ENCODE measurements around the gene PTPRU. TPM values are rescaled to one million over a fixed set of nuclear protein-coding genes. Genes with fewer than 3 reads are reported as not detected.
A peak's percentile ranks its signal among the peaks of the same experiment; 100 is the strongest.

Gene PTPRU
- total RNA-seq, 1 donor from 2014 or later: 83.9 TPM

- intact Hi-C loops (cut with DNase I): no loop called here
- DNase-seq (ENCODE audit: low spot score): no peak
These were observed 20.1 kb downstream of the PTPRU start for GRCh38 chr1:29256394-29256793.

GRCh38 chr1:29256979-29257804 lies 20.9 kb downstream of the PTPRU start:
- intact Hi-C loops (cut with DNase I): no loop called here
- ATAC-seq: no peak
- no peak for DNase-seq (ENCODE audit: low spot score)

More at GRCh38 chr1:29256394-29256793, 20.1 kb downstream of the PTPRU start:
- no peak for ATAC-seq

DNA sequence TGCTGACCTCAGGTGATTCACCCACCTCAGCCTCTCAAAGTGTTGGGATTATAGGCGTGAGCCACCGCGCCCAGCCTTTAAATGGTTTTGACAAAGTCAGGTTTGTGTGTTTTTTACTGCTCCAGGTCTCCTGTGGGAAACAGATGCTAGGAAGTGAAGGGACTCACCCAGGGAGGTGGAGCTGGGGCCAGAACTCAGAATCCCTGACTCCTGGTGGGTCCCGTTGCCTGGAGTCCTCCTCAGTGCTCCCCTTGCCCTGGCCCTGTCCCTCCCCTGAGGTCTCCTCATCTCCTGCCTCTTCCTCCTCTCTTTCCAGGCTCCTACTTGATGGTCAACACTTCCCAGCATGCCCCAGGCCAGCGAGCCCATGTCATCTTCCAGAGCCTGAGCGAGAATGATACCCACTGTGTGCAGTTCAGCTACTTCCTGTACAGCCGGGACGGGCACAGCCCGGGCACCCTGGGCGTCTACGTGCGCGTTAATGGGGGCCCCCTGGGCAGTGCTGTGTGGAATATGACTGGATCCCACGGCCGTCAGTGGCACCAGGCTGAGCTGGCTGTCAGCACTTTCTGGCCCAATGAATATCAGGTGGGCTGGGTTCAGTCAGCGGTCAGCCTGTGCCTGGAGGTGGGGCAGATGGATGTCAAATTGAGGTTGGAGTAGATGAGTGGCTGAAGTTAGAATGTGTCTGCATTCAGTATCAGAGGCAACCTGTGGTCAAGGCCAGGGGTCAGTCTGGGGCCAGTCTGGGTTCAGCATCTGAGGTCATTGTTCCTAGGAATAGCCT lies 22.1 kb downstream of the PTPRU start:
- intact Hi-C loops (cut with DNase I): no loop called here
- ATAC-seq (peak; percentile 24), DNase-seq (ENCODE audit: low spot score) (no peak)

GRCh38 chr1:29258976-29259801 lies 22.9 kb downstream of the PTPRU start:
- intact Hi-C loops (cut with DNase I): no loop called here
- ATAC-seq: peak; percentile 44
- DNase-seq (ENCODE audit: low spot score): peak; percentile 61

DNA sequence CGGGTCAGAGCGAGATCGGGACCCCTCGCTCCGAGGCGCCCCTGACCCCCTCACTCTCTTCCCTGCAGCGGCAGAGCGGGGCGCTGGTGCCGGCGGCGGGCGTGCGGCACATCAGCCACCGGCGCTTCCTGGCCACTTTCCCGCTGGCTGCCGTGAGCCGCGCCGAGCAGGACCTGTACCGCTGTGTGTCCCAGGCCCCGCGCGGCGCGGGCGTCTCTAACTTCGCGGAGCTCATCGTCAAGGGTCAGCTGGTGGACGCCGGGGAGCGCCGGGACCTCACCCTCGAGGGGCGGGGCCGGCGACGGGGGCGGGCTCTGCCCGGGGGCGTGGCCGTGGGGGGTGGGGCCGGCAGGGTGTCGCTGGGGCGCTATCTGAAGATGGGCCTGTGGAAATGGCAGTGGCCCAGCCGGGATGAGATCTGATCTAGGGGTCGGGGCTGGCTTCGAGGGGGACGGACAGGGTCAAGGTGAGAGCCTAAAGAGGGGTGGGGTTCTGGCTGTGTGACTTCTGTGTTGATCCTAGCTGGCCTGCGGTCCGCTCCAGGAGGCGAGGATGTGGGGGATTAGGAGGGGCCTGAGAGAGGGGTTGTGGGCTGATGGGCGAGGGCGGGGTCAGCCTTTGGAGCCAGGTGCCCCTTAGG lies 23.6 kb downstream of the PTPRU start:
- DNase-seq (ENCODE audit: low spot score): peak; percentile 73
- ATAC-seq: peak; percentile 91
- intact Hi-C loops (cut with DNase I): no loop called here

DNA sequence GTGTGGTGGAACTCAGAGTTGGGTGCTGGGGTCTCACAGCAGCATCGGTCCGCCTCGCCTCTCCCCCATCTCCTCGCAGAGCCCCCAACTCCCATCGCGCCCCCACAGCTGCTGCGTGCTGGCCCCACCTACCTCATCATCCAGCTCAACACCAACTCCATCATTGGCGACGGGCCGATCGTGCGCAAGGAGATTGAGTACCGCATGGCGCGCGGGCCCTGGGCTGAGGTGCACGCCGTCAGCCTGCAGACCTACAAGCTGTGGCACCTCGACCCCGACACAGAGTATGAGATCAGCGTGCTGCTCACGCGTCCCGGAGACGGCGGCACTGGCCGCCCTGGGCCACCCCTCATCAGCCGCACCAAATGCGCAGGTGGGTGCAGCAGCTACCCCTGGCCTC lies 24.2 kb downstream of the PTPRU start:
- no peak for DNase-seq (ENCODE audit: low spot score)
- intact Hi-C loops (cut with DNase I): no loop called here
- peak; percentile 14 for ATAC-seq

DNA sequence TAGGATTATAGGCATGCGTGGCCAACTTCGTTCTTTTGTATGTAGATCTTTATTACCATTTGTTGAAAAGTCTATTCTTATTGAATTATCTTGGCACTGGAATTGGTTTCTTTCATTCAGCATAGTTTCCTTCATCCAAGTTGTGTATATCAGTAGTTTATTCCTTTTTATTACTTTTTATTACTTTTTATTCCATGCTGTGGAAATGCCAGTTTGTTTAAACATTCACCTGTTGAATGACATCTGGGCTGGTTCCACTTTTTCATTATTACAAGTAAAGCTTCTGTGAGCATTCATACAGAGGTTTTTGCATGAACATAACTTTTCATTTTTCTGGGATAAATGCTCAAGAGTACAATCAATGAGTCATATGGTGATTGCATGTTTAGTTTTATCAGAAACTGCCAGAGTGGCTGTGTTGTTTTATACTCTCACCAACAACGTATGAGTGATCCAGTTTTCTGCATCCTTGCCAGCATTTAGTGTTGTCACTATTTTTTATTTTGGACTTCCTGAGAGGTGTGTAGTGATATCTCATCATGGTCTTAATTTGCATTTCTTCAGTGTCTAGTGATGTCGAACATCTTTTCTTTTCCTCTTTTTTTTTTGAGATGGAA lies 28.6 kb downstream of the PTPRU start:
- no peak for ATAC-seq
- intact Hi-C loops (cut with DNase I): no loop called here
- DNase-seq (ENCODE audit: low spot score): no peak

DNA sequence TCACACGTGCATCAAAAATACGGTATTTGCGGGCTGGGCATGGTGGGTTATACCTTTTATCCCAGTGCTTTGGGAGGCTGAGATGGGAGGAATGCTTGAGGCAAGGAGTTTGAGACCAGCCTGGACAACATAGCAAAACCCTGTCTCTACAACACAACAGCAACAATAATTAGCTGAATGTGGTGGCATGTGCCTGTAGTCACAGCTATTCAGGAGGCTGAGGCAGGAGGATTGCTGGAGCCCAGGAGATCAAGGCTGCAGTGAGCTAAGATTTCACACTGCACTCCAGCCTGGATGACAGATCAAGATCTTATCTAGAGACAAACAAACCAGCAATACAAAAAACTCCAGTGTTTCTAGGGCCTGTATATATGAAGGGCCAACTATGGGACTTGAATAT lies 30.6 kb downstream of the PTPRU start:
- no peak for DNase-seq (ENCODE audit: low spot score)
- intact Hi-C loops (cut with DNase I): no loop called here
- ATAC-seq: no peak

DNA sequence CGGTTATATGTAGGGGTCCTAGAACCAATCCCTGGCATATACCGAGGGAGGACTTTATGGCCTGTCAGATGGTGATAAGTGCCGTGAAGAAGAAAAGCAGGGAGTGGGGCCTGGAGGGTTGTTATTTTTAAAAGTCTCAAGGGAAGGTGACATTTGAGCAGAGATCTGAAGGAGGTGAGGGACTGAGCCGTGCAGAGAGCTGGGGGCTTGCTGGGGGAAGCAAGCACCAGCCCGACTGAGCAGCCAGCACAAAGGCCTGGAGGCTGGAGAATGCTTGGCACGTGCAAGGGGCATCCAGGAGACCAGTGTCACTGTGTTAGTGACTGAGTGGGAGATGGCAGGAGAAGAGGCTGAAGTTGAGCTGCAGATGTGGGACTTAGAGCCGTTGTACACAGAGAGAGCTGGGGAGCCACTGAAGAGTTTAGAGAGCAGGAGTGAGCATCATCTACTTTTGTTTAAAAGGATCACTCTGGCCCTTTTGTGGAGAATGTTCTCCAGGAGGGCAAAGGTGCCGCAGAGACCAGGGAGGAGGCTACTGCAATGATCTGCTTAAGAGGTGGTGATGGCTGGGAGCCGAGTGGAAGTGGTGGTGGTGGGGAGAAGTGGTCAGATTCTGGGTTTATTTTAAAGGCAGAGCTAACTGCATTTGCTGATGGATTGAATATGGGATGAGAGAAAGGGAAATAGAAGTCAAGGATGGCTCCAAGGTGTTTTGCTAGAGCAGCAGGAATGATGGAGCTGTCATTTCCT lies 31.2 kb downstream of the PTPRU start:
- intact Hi-C loops (cut with DNase I): no loop called here
- ATAC-seq: no peak

DNA sequence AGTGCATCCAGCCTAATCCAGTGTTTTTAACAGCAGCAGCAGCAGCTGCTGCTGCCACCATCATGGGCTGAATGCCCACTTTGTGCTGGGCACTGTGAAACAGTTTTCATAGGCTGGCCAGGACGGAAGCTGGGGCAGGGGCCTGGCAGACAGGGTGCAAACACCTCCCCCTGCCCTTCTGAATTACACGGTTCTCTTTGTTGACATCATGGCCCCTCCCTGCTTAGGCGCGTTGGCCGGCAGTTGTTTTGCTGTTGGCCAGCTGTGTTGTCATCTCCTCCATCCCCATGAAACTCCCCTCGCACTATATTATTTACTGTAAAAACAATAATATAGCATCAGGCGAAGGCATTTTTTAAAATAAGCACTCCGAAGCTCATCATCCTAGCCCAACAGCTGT lies 33.1 kb downstream of the PTPRU start:
- intact Hi-C loops (cut with DNase I): no loop called here
- DNase-seq (ENCODE audit: low spot score): no peak

More for the DNA sequence above, 31.2 kb downstream of the PTPRU start:
- no peak for DNase-seq (ENCODE audit: low spot score)

GRCh38 chr1:29270929-29271521 lies 34.7 kb downstream of the PTPRU start:
- peak; percentile 7 for ATAC-seq
- DNase-seq (ENCODE audit: low spot score): no peak
- intact Hi-C loops (cut with DNase I): no loop called here

More for the DNA sequence above, 33.1 kb downstream of the PTPRU start:
- ATAC-seq: peak; percentile 58

- ATAC-seq (peak; percentile 90), DNase-seq (ENCODE audit: low spot score) (peak; percentile 74)
- intact Hi-C loops (cut with DNase I): no loop called here
These were observed 35.4 kb downstream of the PTPRU start for GRCh38 chr1:29271724-29272123.

- intact Hi-C loops (cut with DNase I): no loop called here
- DNase-seq (ENCODE audit: low spot score) (no peak), ATAC-seq (peak; percentile 46)
These were observed 36.0 kb downstream of the PTPRU start for GRCh38 chr1:29272147-29272907.

GRCh38 chr1:29275435-29275834 lies 39.1 kb downstream of the PTPRU start:
- DNase-seq (ENCODE audit: low spot score): peak; percentile 53
- no peak for ATAC-seq
- intact Hi-C loops (cut with DNase I): no loop called here

DNA sequence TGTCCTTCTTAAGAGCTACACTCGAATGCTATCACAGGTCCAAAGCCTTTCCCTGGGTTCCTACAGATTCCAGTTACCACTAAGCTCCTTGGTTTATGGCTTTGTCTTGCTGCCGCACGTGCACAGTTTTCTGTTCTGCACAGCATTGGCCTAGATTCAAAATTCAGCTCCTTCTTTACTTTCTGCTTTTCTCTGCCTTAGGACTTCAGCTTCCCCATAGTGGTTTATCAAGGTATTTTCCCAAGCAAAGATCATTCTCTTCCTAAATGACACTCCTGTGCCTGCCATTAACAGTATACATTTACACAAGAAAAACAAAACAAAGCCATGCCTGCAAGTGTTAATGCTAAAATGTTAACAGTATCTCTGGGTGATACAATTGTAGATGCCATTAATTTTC lies 41.8 kb downstream of the PTPRU start:
- ATAC-seq (no peak), DNase-seq (ENCODE audit: low spot score) (no peak)
- intact Hi-C loops (cut with DNase I): no loop called here

- ATAC-seq (no peak), DNase-seq (ENCODE audit: low spot score) (no peak)
- intact Hi-C loops (cut with DNase I): no loop called here
These were observed 43.1 kb downstream of the PTPRU start for GRCh38 chr1:29279406-29279805.

DNA sequence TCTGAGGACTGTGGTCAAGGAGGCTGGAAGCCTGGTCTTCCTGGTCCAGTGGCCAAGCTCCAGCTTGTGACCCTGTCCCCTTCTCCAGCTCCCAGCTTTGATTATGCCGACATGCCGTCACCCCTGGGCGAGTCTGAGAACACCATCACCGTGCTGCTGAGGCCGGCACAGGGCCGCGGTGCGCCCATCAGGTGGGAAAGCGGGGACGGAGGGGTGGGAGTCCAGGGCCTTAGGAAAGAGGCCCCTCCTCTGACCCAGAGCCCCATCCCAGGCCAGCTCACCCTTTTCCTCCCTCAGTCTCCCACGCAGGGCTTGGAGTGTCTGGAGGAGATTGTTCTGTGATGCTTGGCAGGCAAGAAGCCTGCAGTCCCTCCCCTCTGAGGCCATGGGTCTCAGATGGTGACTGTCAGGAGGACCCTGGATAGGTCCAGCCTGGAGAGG lies 43.6 kb downstream of the PTPRU start:
- intact Hi-C loops (cut with DNase I): no loop called here
- DNase-seq (ENCODE audit: low spot score): no peak
- ATAC-seq: no peak

Data from sciatic nerve (tissue), 2 donors.